Measurements from ENCODE around the gene CYREN. TPM values are rescaled to one million over a fixed set of nuclear protein-coding genes. Genes with fewer than 3 reads are reported as not detected.
A peak's percentile ranks its signal among the peaks of the same experiment; 100 is the strongest.

The CYREN gene
- total and polyA plus RNA-seq, 2 donors from 2014 or later, result 39.4 to 89.3 TPM

DNA sequence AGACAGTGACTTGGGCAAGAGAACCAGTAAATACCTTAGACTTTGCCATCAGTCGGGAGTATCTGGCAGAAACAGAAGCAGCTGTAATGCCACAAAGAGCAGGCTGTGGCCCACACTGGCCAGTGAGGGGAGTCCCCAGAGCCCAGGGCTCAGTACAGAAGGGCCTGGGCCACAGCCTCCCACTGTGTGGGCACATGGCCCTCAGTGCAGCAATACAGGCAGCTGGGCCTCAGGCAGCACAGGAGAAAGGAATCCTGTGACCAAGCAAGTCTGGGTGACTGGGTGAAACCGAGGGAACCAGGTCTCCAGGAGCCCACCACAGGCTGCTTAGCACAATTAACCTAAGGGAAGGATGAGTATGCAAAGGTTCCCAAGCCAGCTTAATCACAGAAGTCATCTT is 26.8 kb upstream of the CYREN start:
- intact Hi-C loops (cut with DNase I), result no loop called here
- DNase-seq (no peak), FAIRE-seq (no peak)
- Histone ChIP-seq H3K27me3 (ENCODE audit: control insufficient read depth, insufficient read depth, low read length) (no peaks in the 10 kb centered on the region), H3K4me1 (ENCODE audit: control insufficient read depth in 2 of 3, insufficient read depth in 2 of 3, low read depth in 1 of 3, low read length in 3 of 3) (peaks cover 0 to 20% (median 9%) of the 10 kb centered on the region in 3 donors), H3K9ac (ENCODE audit: low read length in 3 of 3) (no peak overlapping the region), H3K27ac (ENCODE audit: low read depth in 2 of 2, low read length in 2 of 2) (no peak overlapping the region), H3K9me3 (ENCODE audit: control insufficient read depth in 2 of 3, insufficient read depth in 1 of 3, low read length in 3 of 3) (no peaks in the 10 kb centered on the region), H3K4me3 (ENCODE audit: low read length in 3 of 3) (no peak overlapping the region), H3K36me3 (ENCODE audit: control insufficient read depth in 2 of 3, insufficient read depth in 3 of 3, low read length in 3 of 3) (peaks cover 10 to 85% (median 45%) of the 10 kb centered on the region in 3 donors)
- TF ChIP-seq, protein P1, sequence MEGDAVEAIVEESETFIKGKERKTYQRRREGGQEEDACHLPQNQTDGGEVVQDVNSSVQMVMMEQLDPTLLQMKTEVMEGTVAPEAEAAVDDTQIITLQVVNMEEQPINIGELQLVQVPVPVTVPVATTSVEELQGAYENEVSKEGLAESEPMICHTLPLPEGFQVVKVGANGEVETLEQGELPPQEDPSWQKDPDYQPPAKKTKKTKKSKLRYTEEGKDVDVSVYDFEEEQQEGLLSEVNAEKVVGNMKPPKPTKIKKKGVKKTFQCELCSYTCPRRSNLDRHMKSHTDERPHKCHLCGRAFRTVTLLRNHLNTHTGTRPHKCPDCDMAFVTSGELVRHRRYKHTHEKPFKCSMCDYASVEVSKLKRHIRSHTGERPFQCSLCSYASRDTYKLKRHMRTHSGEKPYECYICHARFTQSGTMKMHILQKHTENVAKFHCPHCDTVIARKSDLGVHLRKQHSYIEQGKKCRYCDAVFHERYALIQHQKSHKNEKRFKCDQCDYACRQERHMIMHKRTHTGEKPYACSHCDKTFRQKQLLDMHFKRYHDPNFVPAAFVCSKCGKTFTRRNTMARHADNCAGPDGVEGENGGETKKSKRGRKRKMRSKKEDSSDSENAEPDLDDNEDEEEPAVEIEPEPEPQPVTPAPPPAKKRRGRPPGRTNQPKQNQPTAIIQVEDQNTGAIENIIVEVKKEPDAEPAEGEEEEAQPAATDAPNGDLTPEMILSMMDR (IDR thresholded peaks at IDR 0.05; ENCODE audit: borderline replicate concordance, extremely low read depth, insufficient read depth), result no peak

DNA sequence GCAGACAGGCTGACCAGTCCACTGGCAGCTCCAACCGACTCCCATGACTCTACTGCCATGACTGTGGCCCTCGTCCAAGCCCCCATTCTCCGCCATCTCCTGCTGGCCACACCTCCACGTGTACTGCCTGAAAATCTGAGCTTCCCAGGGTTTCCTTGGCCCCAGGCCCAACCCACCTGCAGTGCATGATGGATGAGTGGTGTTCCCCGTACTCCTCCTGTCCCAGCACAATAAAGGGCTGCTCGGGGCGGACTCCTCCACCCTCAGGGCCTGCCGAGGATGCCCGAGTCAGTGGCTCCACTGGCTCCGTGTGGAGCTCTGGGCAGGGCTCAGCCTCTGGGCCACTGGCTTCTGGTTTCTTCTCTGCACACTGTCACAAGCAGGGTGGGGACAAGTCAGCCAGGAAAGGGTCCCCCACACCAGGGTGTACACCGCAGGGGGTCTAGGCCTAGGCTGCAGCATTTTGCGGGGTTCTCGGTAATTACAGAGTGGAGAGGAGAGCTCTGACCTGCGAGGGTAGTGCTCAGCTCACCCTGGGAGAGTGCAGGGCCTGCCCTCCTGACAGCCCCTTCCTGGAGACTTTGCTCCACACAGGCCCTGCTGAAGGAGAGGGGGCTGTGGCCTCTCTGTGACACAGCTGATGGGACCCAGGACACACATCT is 25.6 kb upstream of the CYREN start:
- Histone ChIP-seq H3K4me1 (ENCODE audit: control insufficient read depth in 2 of 3, insufficient read depth in 2 of 3, low read depth in 1 of 3, low read length in 3 of 3) (peaks cover 0 to 20% (median 2%) of the 10 kb centered on the region in 3 donors), H3K9me3 (ENCODE audit: control insufficient read depth in 2 of 3, insufficient read depth in 1 of 3, low read length in 3 of 3) (no peaks in the 10 kb centered on the region), H3K27me3 (ENCODE audit: control insufficient read depth, insufficient read depth, low read length) (no peaks in the 10 kb centered on the region), H3K27ac (ENCODE audit: low read depth in 2 of 2, low read length in 2 of 2) (no peak overlapping the region), H3K36me3 (ENCODE audit: control insufficient read depth in 2 of 3, insufficient read depth in 3 of 3, low read length in 3 of 3) (peaks cover 11 to 85% (median 43%) of the 10 kb centered on the region in 3 donors), H3K4me3 (ENCODE audit: low read length in 3 of 3) (no peak overlapping the region), H3K9ac (ENCODE audit: low read length in 3 of 3) (no peak overlapping the region)
- DNase-seq (peak in 2 of 5 donors; percentile 25 to 58), FAIRE-seq (no peak)
- TF ChIP-seq, protein P1 (IDR thresholded peaks at IDR 0.05; ENCODE audit: borderline replicate concordance, extremely low read depth, insufficient read depth), result no peak
- intact Hi-C loops (cut with DNase I), result no loop called here

DNA sequence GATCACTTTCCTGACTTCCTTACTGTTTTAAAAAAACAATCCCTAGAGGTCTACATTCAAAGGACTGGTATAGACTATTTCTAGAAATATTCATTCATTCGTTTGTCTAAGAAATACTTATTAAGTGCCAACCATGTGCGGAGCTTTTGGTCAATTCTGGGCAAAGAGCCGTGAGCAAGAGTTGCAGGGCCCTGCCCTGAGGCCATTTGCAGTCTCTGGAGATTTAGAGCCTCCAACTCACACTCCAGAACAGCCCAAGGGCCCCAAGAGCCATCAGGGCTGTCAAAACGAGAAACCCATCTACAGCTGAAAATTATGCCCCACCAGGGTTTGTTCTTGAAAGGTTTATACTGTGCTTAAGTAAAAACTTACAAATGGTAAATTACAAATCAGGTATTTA is 24.6 kb upstream of the CYREN start:
- H3K27ac ChIP-seq (ENCODE audit: low read depth in 2 of 2, low read length in 2 of 2), result no peak overlapping the region
- no peaks in the 10 kb centered on the region for H3K9me3 ChIP-seq (ENCODE audit: control insufficient read depth in 2 of 3, insufficient read depth in 1 of 3, low read length in 3 of 3)
- intact Hi-C loops (cut with DNase I), result no loop called here
- TF ChIP-seq, protein P1 (IDR thresholded peaks at IDR 0.05; ENCODE audit: borderline replicate concordance, extremely low read depth, insufficient read depth), result no peak
- peaks cover 8 to 85% (median 44%) of the 10 kb centered on the region in 3 donors for H3K36me3 ChIP-seq (ENCODE audit: control insufficient read depth in 2 of 3, insufficient read depth in 3 of 3, low read length in 3 of 3)
- H3K4me1 ChIP-seq (ENCODE audit: control insufficient read depth in 2 of 3, insufficient read depth in 2 of 3, low read depth in 1 of 3, low read length in 3 of 3), result peaks cover 0 to 14% (median 2%) of the 10 kb centered on the region in 3 donors
- DNase-seq (no peak), FAIRE-seq (no peak)
- H3K9ac ChIP-seq (ENCODE audit: low read length in 3 of 3), result no peak overlapping the region
- H3K27me3 ChIP-seq (ENCODE audit: control insufficient read depth, insufficient read depth, low read length), result no peaks in the 10 kb centered on the region
- no peak overlapping the region for H3K4me3 ChIP-seq (ENCODE audit: low read length in 3 of 3)

Data from kidney (tissue), 14 donors.